ENCODE data around the gene OBP2B.

GRCh38 chr9:133242241-133242640, 33.2 kb upstream of the OBP2B start:
- no peak for TF ChIP-seq POLR2AphosphoS5 (IDR thresholded peaks at IDR 0.05; ENCODE audit: insufficient read depth in 1 of 2, low read depth in 1 of 2)
- no peak for TF ChIP-seq POLR2A (IDR thresholded peaks at IDR 0.05)

Measured in vagina (tissue), 2 donors.